OCI-LY7 (cell line): ENCODE data around the gene SHISAL2A. TPM values are rescaled to one million over a fixed set of nuclear protein-coding genes. Genes with fewer than 3 reads are reported as not detected.

ENCODE experiments used
- BruUV-seq: library from RNA; stranded (reverse); fragments of 400-500 nt; replicated peaks from 2 replicates; lab custom pipeline; 2021; lab: Mats Ljungman, UMichigan
- CTCF ChIA-PET: fragments of 300-600 bp; sonication (Branson Sonifier 250); formaldehyde crosslinking; loops from one replicate; lab custom pipeline; 2022; ENCODE audit warnings: antibody characterized with exemption; ENCODE audit not compliant: unreplicated experiment; lab: Charles Lee
- POLR2A ChIA-PET: fragments of 300-600 bp; sonication (Branson Sonifier 250); formaldehyde crosslinking; loops from one replicate; lab custom pipeline; 2022; ENCODE audit warnings: antibody characterized with exemption; lab: Charles Lee
- DNase-seq: peaks from one replicate; pipeline ENCODE4 v3.0.0-alpha.2; 2015; ENCODE audit warnings: low spot score
- H2AFZ ChIP-seq: fragments of 200-600 bp; sonication (generic), shearing (Covaris generic); 2 replicates; pipeline ENCODE4 v1.6.1; 2014; ENCODE audit warnings: mild to moderate bottlenecking, antibody characterized with exemption, low read length, moderate library complexity
- H3K27ac ChIP-seq: fragments of 200-600 bp; sonication (generic); 2 replicates; pipeline ENCODE4 v1.5.1; 2014; ENCODE audit warnings: mixed run types, low read depth, mild to moderate bottlenecking, moderate library complexity, low read length, inconsistent platforms; ENCODE audit not compliant: poor library complexity, severe bottlenecking
- H3K36me3 ChIP-seq: fragments of 200-600 bp; sonication (generic); 2 replicates; pipeline ENCODE4 v1.6.1; 2014; ENCODE audit warnings: mild to moderate bottlenecking, antibody characterized with exemption, low read length, moderate library complexity, mixed read lengths; ENCODE audit not compliant: insufficient read depth
- H3K4me1 ChIP-seq: fragments of 200-600 bp; sonication (generic); 2 replicates; pipeline ENCODE4 v1.5.1; 2014; ENCODE audit warnings: mild to moderate bottlenecking, low read length; ENCODE audit not compliant: insufficient read depth, poor library complexity, severe bottlenecking
- H3K4me2 ChIP-seq: fragments of 200-600 bp; sonication (generic); 2 replicates; pipeline ENCODE4 v1.6.1; 2014; ENCODE audit warnings: mild to moderate bottlenecking, low read length
- H3K4me3 ChIP-seq: fragments of 200-600 bp; sonication (generic); 2 replicates; pipeline ENCODE4 v1.5.1; 2014; ENCODE audit warnings: mild to moderate bottlenecking, low read depth, low read length; ENCODE audit not compliant: poor library complexity, severe bottlenecking
- H3K79me2 ChIP-seq: fragments of 200-600 bp; sonication (generic); 2 replicates; pipeline ENCODE4 v1.6.1; 2016; ENCODE audit warnings: low read depth, mild to moderate bottlenecking, low read length, moderate library complexity, mixed read lengths; ENCODE audit not compliant: insufficient read depth
- H3K9me2 ChIP-seq: fragments of 200-600 bp; sonication (generic); 2 replicates; pipeline ENCODE4 v1.6.1; 2016; ENCODE audit warnings: mild to moderate bottlenecking, low read length, mixed read lengths; ENCODE audit not compliant: insufficient read depth
- H3K9me3 ChIP-seq: fragments of 200-600 bp; sonication (generic); 2 replicates; pipeline ENCODE4 v1.6.1; 2014; ENCODE audit warnings: mild to moderate bottlenecking, mixed run types, low read length, mixed read lengths
- H4K20me1 ChIP-seq: fragments of 200-600 bp; sonication (generic); 2 replicates; pipeline ENCODE4 v1.6.1; 2014; ENCODE audit warnings: mild to moderate bottlenecking, antibody characterized with exemption, low read length, moderate library complexity, mixed read lengths; ENCODE audit not compliant: insufficient read depth
- EZH2phosphoT487 ChIP-seq: fragments of 200-600 bp; sonication (generic); IDR thresholded peaks from 2 replicates; pipeline ENCODE4 v1.6.1; 2018; ENCODE audit warnings: low read depth, borderline replicate concordance, mild to moderate bottlenecking, mixed run types, antibody characterized with exemption, low read length, moderate library complexity, mixed read lengths
- intact Hi-C: fragments of 100-400 bp; cut with micrococcal nuclease; formaldehyde crosslinking; loops from one replicate; pipeline ENCODE4 v1.10.0; 2022; ENCODE audit not compliant: unreplicated experiment
- total RNA-seq, 2 experiments: library from RNA; depleted of rRNA in 1 of 2; stranded (reverse); fragments of >200 nt in 1 of 2; shearing (Covaris generic) in 1 of 2; gene quantifications; 2 replicates each; pipeline ENCODE4 v1.2.3, GENCODE V29; 2014 to 2022
- TF ChIP-seq, protein P1 (sequence below): fragments of 200-600 bp; sonication (generic); conservative IDR thresholded peaks from 2 replicates; pipeline ENCODE4 v1.5.1; 2014; ENCODE audit warnings: mild to moderate bottlenecking, antibody characterized with exemption, low read length, moderate library complexity, mixed read lengths

Gene SHISAL2A
- total RNA-seq, 2 experiments from 2014 or later: 0.27 to 0.69 TPM

DNA sequence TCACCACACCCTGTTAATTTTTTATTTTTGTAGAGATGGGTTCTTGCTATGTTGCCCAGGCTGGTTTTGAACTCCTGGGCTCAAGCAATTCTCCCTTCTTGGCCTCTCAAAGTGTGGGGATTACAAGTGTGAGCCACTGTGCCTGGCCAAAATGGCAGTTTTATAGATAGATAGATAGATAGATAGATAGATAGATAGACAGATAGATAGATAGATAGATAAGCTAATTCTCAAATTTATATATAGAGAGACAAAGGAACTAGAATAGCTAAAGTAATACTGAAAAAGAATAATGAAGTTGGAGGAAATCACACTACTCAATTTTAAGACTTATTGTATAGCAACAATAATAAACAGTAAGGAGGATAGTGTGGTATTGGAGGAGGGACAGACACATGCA is 21.1 kb downstream of the SHISAL2A start:
- POLR2A ChIA-PET: interaction anchor here (0.6 to 0.7 kb wide), 2 partner anchors 39 to 156 kb away, joined by 4 read pairs; no protein-coding TSS in a partner anchor
- BruUV-seq: no TSS peak

DNA sequence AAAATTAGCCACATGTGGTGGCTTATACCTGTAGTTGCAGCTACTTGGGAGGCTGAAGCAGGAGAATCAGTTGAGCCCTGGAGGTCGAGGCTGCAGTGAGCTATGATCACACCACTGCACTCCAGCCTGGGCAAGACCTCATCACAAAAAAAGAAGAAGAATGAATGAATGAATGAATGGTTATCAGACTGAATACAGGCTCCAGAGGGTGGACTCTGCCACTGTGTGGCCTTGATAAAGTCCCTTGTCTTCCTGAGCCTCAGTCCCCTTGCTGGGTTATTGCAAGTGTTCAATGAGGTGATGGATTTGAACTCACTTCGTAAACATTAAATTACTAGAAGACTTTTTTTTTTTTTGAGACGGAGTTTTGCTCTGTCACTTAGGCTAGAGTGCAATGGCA is 24.7 kb downstream of the SHISAL2A start:
- no TSS peak for BruUV-seq
- H4K20me1 ChIP-seq: no peaks in the 10 kb centered on the region
- H3K4me1 ChIP-seq: no peaks in the 10 kb centered on the region
- no peak for DNase-seq
- ChIA-PET POLR2A (no interaction called here), CTCF (no interaction called here)
- intact Hi-C loops: no loop called here
- H2AFZ ChIP-seq: no peak overlapping the region
- H3K27ac ChIP-seq: no peak overlapping the region
- no peaks in the 10 kb centered on the region for H3K9me3 ChIP-seq
- no peak overlapping the region for H3K4me3 ChIP-seq
- H3K9me2 ChIP-seq: no peaks in the 10 kb centered on the region
- no peak overlapping the region for H3K4me2 ChIP-seq
- no peaks in the 10 kb centered on the region for H3K79me2 ChIP-seq
- no peaks in the 10 kb centered on the region for H3K36me3 ChIP-seq
- TF ChIP-seq EZH2phosphoT487: no peak
- TF ChIP-seq, protein P1, sequence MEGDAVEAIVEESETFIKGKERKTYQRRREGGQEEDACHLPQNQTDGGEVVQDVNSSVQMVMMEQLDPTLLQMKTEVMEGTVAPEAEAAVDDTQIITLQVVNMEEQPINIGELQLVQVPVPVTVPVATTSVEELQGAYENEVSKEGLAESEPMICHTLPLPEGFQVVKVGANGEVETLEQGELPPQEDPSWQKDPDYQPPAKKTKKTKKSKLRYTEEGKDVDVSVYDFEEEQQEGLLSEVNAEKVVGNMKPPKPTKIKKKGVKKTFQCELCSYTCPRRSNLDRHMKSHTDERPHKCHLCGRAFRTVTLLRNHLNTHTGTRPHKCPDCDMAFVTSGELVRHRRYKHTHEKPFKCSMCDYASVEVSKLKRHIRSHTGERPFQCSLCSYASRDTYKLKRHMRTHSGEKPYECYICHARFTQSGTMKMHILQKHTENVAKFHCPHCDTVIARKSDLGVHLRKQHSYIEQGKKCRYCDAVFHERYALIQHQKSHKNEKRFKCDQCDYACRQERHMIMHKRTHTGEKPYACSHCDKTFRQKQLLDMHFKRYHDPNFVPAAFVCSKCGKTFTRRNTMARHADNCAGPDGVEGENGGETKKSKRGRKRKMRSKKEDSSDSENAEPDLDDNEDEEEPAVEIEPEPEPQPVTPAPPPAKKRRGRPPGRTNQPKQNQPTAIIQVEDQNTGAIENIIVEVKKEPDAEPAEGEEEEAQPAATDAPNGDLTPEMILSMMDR: no peak

More for the DNA sequence above, 21.1 kb downstream of the SHISAL2A start:
- no peaks in the 10 kb centered on the region for H3K4me1 ChIP-seq
- H3K9me3 ChIP-seq: no peaks in the 10 kb centered on the region
- H3K27ac ChIP-seq: no peak overlapping the region
- no peak for TF ChIP-seq EZH2phosphoT487
- TF ChIP-seq, protein P1: no peak
- H3K9me2 ChIP-seq: no peaks in the 10 kb centered on the region
- H3K4me3 ChIP-seq: no peak overlapping the region
- no peak overlapping the region for H2AFZ ChIP-seq
- H3K79me2 ChIP-seq: no peaks in the 10 kb centered on the region
- no peaks in the 10 kb centered on the region for H4K20me1 ChIP-seq
- DNase-seq: no peak
- intact Hi-C loops: no loop called here
- no peak overlapping the region for H3K4me2 ChIP-seq
- CTCF ChIA-PET: no interaction called here
- H3K36me3 ChIP-seq: no peaks in the 10 kb centered on the region

DNA sequence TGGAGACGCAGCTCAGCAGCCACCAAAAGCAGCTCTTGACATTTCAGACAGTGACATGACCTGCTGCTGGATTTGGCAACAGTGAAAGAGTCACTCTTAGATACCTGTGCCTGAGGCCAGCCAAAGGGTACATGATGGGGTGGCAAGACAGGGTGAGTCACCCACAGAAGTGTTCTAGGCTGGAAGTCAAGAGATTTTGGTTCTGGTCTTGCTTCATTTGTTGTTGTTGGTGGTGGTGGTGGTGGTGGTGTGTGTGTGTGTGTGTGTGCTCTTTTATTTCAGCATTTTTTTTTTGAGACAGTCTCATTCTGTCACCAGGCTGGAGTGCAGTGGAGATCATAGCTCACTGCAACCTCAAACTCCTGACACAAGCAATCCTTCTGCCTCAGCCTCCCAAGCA is 25.8 kb downstream of the SHISAL2A start:
- H4K20me1 ChIP-seq: no peaks in the 10 kb centered on the region
- ChIA-PET CTCF (no interaction called here), POLR2A (interaction anchor here (0.6 to 1.1 kb wide), 4 partner anchors 9 to 610 kb away, joined by 3 to 6 read pairs (median 4); no protein-coding TSS in a partner anchor)
- H3K27ac ChIP-seq: no peak overlapping the region
- H3K36me3 ChIP-seq: no peaks in the 10 kb centered on the region
- intact Hi-C loops: no loop called here
- no peaks in the 10 kb centered on the region for H3K79me2 ChIP-seq
- TF ChIP-seq, protein P1: no peak
- TF ChIP-seq EZH2phosphoT487: no peak
- H2AFZ ChIP-seq: no peak overlapping the region
- BruUV-seq: no TSS peak
- H3K9me3 ChIP-seq: no peaks in the 10 kb centered on the region
- H3K9me2 ChIP-seq: no peaks in the 10 kb centered on the region
- H3K4me3 ChIP-seq: no peak overlapping the region
- H3K4me1 ChIP-seq: no peaks in the 10 kb centered on the region
- H3K4me2 ChIP-seq: no peak overlapping the region
- DNase-seq: no peak
